Panc1 (cell line): ENCODE measurements around the gene ADAMTS2. TPM values are rescaled to one million over a fixed set of nuclear protein-coding genes. Genes with fewer than 3 reads are reported as not detected.

ENCODE experiments used
- ATAC-seq: fragments of 200-7000 bp; cut with Tn5 transposase; 2 replicates; pipeline ENCODE4 v1.9.1; 2020; ENCODE audit warnings: mild to moderate bottlenecking, moderate library complexity
- BruUV-seq: library from RNA; stranded (reverse); fragments of 400-500 nt; replicated peaks from 2 replicates; lab custom pipeline; 2021; lab: Mats Ljungman, UMichigan
- CTCF ChIA-PET: fragments of 300-600 bp; sonication (Branson Sonifier 250); formaldehyde crosslinking; loops from one replicate; lab custom pipeline; 2022; ENCODE audit warnings: antibody characterized with exemption; lab: Charles Lee
- POLR2A ChIA-PET: fragments of 300-600 bp; sonication (Branson Sonifier 250); formaldehyde crosslinking; loops from one replicate; lab custom pipeline; 2022; ENCODE audit warnings: antibody characterized with exemption; lab: Charles Lee
- DNase-seq: peaks from one replicate; pipeline ENCODE4 v3.0.0-alpha.2; 2010; ENCODE audit warnings: low read depth, low spot score
- H3K27ac ChIP-seq: 2 replicates; pipeline ENCODE4 v1.5.1; 2011; ENCODE audit warnings: mild to moderate bottlenecking, low read length, inconsistent platforms
- H3K27me3 ChIP-seq: fragments of 200-500 bp; sonication (Bioruptor generic); 2 replicates; pipeline ENCODE4 v1.6.0; 2014; ENCODE audit warnings: low read length, inconsistent platforms; ENCODE audit not compliant: control insufficient read depth, insufficient read depth
- H3K36me3 ChIP-seq: fragments of 200-500 bp; sonication (Bioruptor generic); 2 replicates; pipeline ENCODE4 v1.5.1; 2014; ENCODE audit warnings: inconsistent platforms, mild to moderate bottlenecking, low read length, moderate library complexity; ENCODE audit not compliant: control insufficient read depth, insufficient read depth
- H3K4me1 ChIP-seq: 2 replicates; pipeline ENCODE4 v1.5.1; 2011; ENCODE audit warnings: inconsistent platforms, mild to moderate bottlenecking, low read length, moderate library complexity; ENCODE audit not compliant: control insufficient read depth, insufficient read depth
- H3K4me3 ChIP-seq, 2 experiments: 2 replicates each; pipeline ENCODE4 v1.5.1; 2011 to 2012; ENCODE audit warnings: low read depth in 2 of 2, low read length in 2 of 2, mild to moderate bottlenecking in 2 of 2, inconsistent platforms in 1 of 2, moderate library complexity in 1 of 2
- H3K9me3 ChIP-seq: fragments of 200-500 bp; sonication (Bioruptor generic); 2 replicates; pipeline ENCODE4 v1.5.1; 2014; ENCODE audit warnings: low read depth, mild to moderate bottlenecking, inconsistent platforms, low read length, moderate library complexity; ENCODE audit not compliant: control insufficient read depth, insufficient read depth
- POLR2AphosphoS5 ChIP-seq: IDR thresholded peaks from 2 replicates; pipeline ENCODE4 v1.6.1; 2012; ENCODE audit warnings: mild to moderate bottlenecking, low read depth, low read length, moderate library complexity
- SIN3A ChIP-seq: IDR thresholded peaks from 2 replicates; pipeline ENCODE4 v1.6.1; 2012; ENCODE audit warnings: low read depth, mild to moderate bottlenecking, low read length, moderate library complexity, borderline replicate concordance; ENCODE audit not compliant: insufficient read depth
- TCF7L2 ChIP-seq: IDR thresholded peaks from 2 replicates; pipeline ENCODE4 v1.6.1; 2011; ENCODE audit warnings: mild to moderate bottlenecking, low read depth, low read length, inconsistent platforms
- in situ Hi-C: cut with HindIII; loops from 2 replicates; pipeline ENCODE4 v1.10.0; 2016; ENCODE audit warnings: low sequenced_read_pairs, low pct_unique_long_range_greater_than_20kb
- intact Hi-C: fragments of 100-400 bp; cut with micrococcal nuclease; formaldehyde crosslinking; loops from one replicate; pipeline ENCODE4 v1.10.0; 2022; ENCODE audit not compliant: unreplicated experiment
- total RNA-seq: library from RNA; stranded (reverse); gene quantifications from one replicate; pipeline ENCODE4 v1.2.1, GENCODE V29; 2021; ENCODE audit not compliant: unreplicated experiment
- TF ChIP-seq, protein P1 (sequence below), 2 experiments: IDR thresholded peaks; 2 replicates each; pipeline ENCODE4 v1.6.1; 2011 to 2012; ENCODE audit warnings: low read depth in 2 of 2, control low read depth in 1 of 2, low read length in 1 of 2, mild to moderate bottlenecking in 1 of 2, moderate library complexity in 1 of 2; ENCODE audit not compliant: insufficient read depth in 1 of 2
- TF ChIP-seq, protein P2 (sequence below): fragments of 450-650 bp; IDR thresholded peaks from 2 replicates; pipeline ENCODE4 v1.5.1; 2017; ENCODE audit warnings: mild to moderate bottlenecking

ADAMTS2 gene
- total RNA-seq, 1 experiment from 2014 or later, result 0.13 TPM

DNA sequence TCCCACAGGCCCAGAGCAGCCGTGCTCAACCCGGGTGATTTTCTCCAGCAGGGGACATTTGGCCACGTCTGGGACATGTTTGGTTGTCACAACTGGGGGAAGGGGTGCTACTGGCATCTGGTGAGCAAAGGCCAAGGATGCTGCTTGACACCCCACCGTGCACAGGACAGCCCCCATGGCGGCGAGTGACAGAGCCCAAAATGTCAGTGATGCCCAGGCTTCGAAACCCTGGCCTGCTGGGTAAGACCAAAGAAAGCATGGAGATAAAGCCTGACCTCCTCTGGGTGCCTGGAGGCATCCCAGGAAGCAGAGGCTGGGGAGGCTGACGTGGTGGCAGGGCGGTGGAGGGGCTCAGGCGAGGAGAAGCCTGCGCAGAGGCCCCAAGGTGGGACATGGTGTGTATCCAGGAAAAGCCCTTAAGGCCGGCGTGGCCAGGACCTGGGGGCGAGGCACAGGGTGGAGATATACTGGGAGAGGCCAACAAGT lies 218.7 kb downstream of the ADAMTS2 start:
- in situ Hi-C loops (no loop called here), intact Hi-C loops (no loop called here)
- no peaks in the 10 kb centered on the region for H3K9me3 ChIP-seq
- H3K4me1 ChIP-seq, result no peaks in the 10 kb centered on the region
- no peaks in the 10 kb centered on the region for H3K36me3 ChIP-seq
- BruUV-seq, result no TSS peak
- H3K27me3 ChIP-seq, result no peaks in the 10 kb centered on the region
- no peak overlapping the region for H3K4me3 ChIP-seq
- ChIA-PET POLR2A (no interaction called here), CTCF (no interaction called here)
- ATAC-seq (no peak), DNase-seq (no peak)
- TF ChIP-seq SIN3A (no peak), POLR2AphosphoS5 (no peak), TCF7L2 (no peak)
- TF ChIP-seq, protein P1, sequence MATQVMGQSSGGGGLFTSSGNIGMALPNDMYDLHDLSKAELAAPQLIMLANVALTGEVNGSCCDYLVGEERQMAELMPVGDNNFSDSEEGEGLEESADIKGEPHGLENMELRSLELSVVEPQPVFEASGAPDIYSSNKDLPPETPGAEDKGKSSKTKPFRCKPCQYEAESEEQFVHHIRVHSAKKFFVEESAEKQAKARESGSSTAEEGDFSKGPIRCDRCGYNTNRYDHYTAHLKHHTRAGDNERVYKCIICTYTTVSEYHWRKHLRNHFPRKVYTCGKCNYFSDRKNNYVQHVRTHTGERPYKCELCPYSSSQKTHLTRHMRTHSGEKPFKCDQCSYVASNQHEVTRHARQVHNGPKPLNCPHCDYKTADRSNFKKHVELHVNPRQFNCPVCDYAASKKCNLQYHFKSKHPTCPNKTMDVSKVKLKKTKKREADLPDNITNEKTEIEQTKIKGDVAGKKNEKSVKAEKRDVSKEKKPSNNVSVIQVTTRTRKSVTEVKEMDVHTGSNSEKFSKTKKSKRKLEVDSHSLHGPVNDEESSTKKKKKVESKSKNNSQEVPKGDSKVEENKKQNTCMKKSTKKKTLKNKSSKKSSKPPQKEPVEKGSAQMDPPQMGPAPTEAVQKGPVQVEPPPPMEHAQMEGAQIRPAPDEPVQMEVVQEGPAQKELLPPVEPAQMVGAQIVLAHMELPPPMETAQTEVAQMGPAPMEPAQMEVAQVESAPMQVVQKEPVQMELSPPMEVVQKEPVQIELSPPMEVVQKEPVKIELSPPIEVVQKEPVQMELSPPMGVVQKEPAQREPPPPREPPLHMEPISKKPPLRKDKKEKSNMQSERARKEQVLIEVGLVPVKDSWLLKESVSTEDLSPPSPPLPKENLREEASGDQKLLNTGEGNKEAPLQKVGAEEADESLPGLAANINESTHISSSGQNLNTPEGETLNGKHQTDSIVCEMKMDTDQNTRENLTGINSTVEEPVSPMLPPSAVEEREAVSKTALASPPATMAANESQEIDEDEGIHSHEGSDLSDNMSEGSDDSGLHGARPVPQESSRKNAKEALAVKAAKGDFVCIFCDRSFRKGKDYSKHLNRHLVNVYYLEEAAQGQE (IDR thresholded peaks at IDR 0.05; ENCODE audit: insufficient read depth in 1 of 2, low read depth in 2 of 2, low read length in 1 of 2), result no peak
- TF ChIP-seq, protein P2, sequence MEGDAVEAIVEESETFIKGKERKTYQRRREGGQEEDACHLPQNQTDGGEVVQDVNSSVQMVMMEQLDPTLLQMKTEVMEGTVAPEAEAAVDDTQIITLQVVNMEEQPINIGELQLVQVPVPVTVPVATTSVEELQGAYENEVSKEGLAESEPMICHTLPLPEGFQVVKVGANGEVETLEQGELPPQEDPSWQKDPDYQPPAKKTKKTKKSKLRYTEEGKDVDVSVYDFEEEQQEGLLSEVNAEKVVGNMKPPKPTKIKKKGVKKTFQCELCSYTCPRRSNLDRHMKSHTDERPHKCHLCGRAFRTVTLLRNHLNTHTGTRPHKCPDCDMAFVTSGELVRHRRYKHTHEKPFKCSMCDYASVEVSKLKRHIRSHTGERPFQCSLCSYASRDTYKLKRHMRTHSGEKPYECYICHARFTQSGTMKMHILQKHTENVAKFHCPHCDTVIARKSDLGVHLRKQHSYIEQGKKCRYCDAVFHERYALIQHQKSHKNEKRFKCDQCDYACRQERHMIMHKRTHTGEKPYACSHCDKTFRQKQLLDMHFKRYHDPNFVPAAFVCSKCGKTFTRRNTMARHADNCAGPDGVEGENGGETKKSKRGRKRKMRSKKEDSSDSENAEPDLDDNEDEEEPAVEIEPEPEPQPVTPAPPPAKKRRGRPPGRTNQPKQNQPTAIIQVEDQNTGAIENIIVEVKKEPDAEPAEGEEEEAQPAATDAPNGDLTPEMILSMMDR, result no peak
- no peak overlapping the region for H3K27ac ChIP-seq

DNA sequence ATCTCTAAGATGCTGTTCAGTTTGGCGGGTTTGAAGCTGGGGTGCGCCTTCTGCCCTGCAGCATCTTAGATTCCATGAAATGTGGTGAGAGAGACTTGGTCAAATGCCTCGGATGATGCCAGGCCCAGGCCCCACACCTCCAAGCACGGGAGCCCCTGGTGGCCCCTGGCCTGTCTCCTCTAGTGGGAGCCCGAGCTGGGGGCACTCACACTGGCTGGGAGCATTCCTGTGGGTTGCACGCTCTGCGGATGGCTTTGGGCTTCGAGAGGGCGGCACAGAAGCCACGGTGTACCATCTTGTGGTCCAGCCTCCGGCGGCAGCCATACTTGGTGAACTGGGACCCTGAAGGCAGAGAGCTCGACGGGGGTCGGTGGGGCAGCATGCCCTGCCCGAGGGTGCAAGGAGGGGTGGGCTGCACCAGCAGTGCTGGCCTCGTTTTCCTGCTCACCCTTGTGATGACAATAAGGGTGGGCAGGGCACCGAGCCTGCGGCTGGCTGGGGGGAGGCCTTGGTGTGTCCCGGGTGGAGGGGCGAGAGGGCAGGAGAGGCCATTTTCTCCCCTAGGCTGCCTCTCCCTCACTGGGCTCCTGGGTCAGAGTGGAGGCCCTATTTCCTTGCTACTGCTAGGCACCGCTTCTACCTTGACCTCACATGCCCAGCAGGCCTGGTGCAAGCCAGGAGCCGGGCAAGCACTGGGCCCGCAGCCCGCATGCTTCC lies 219.3 kb downstream of the ADAMTS2 start:
- intact Hi-C loops (no loop called here), in situ Hi-C loops (no loop called here)
- Histone ChIP-seq H3K9me3 (no peaks in the 10 kb centered on the region), H3K36me3 (no peaks in the 10 kb centered on the region), H3K27ac (no peak overlapping the region), H3K4me1 (no peaks in the 10 kb centered on the region), H3K27me3 (no peaks in the 10 kb centered on the region), H3K4me3 (no peak overlapping the region)
- ATAC-seq (no peak), DNase-seq (no peak)
- CTCF ChIA-PET, result no interaction called here
- BruUV-seq, result no TSS peak
- no peak for TF ChIP-seq SIN3A
- TF ChIP-seq TCF7L2, result no peak
- no peak for TF ChIP-seq POLR2AphosphoS5
- TF ChIP-seq, protein P1 (IDR thresholded peaks at IDR 0.05; ENCODE audit: insufficient read depth in 1 of 2, low read depth in 2 of 2, low read length in 1 of 2), result no peak
- TF ChIP-seq, protein P2, result no peak
- POLR2A ChIA-PET, result no interaction called here
